Measurements from ENCODE around the gene EPB41L1. TPM values are rescaled to one million over a fixed set of nuclear protein-coding genes. Genes with fewer than 3 reads are reported as not detected.

EPB41L1 gene
- total RNA-seq, 1 donor from 2014 or later, result 16.7 TPM

DNA sequence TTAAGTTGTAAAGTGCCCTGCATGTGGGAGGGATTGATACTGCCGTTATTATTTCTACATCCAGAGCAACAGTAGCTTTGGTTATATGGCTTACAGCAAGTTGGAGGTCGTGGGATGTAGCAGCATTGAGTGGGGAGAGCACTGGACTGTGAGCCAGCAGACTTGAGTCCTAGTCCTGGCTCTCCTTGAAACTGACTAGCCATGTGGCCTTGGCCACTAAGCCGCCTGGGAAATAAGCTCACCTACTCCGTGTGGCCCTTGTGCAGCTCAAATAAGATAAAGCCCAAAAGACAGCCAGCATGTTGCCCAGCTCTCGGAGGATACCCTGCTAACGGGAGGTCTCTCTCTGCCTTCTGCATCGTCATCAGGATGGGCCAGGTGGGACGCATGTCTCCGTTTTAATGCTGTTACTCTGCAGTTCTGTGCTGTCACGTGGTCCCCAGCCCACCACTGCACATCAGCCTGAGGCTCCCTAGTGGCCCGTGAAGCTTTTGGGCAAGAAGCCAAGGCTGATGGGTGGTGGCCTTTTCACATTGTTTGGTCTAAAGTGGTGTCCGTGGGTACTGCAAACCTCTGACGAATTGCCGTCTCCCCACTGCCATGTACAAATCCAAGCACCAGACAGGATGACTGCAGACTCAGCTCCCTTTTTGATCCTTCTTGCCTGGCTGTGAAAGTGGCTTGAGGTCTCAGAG lies 7.9 kb downstream of the EPB41L1 start:
- Histone ChIP-seq H3K9me3 (no peaks in the 10 kb centered on the region), H3K27ac (no peak overlapping the region), H3K27me3 (no peaks in the 10 kb centered on the region), H3K4me3 (no peak overlapping the region), H3K36me3 (no peaks in the 10 kb centered on the region), H3K4me1 (peaks cover 0 to 5% of the 10 kb centered on the region in 2 donors)
- no peak for DNase-seq (ENCODE audit: low spot score in 2 of 2)
- TF ChIP-seq, protein P1, sequence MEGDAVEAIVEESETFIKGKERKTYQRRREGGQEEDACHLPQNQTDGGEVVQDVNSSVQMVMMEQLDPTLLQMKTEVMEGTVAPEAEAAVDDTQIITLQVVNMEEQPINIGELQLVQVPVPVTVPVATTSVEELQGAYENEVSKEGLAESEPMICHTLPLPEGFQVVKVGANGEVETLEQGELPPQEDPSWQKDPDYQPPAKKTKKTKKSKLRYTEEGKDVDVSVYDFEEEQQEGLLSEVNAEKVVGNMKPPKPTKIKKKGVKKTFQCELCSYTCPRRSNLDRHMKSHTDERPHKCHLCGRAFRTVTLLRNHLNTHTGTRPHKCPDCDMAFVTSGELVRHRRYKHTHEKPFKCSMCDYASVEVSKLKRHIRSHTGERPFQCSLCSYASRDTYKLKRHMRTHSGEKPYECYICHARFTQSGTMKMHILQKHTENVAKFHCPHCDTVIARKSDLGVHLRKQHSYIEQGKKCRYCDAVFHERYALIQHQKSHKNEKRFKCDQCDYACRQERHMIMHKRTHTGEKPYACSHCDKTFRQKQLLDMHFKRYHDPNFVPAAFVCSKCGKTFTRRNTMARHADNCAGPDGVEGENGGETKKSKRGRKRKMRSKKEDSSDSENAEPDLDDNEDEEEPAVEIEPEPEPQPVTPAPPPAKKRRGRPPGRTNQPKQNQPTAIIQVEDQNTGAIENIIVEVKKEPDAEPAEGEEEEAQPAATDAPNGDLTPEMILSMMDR (IDR thresholded peaks at IDR 0.05), result no peak
- intact Hi-C loops (cut with DNase I), result no loop called here

DNA sequence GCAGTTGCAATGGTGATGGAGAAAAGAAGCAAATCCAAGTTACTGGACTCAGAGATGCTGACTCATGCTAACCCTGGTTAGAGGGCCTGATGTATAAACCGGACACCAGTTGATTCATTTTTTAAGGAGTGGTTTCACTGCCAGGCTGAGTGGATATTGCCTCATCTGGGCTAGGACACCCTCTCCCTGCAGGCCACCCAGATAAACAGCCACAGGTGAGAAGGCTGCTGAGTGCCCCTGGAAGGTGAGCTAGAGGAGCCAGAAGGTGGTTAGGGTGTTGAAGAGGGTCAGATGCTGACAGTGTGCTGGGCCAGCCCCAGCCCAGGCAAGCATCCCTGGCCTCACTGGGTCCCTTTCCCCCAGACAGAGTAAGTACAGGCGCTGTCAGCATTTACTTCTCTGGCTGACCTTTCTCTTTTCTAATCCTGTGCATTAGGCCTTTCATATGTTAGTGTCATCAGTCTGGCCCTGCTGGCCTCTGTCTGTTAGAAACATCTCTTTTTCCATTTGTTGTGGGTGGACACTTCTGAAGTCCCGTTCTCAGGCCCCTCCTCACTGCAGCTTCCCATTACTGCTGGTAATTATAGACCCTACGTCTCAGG lies 13.5 kb downstream of the EPB41L1 start:
- no peaks in the 10 kb centered on the region for H3K27me3 ChIP-seq
- no peaks in the 10 kb centered on the region for H3K9me3 ChIP-seq
- intact Hi-C loops (cut with DNase I), result no loop called here
- no peak for DNase-seq (ENCODE audit: low spot score in 2 of 2)
- no peak overlapping the region for H3K27ac ChIP-seq
- H3K36me3 ChIP-seq, result no peaks in the 10 kb centered on the region
- no peaks in the 10 kb centered on the region for H3K4me1 ChIP-seq
- no peak overlapping the region for H3K4me3 ChIP-seq
- TF ChIP-seq, protein P1 (IDR thresholded peaks at IDR 0.05), result no peak

DNA sequence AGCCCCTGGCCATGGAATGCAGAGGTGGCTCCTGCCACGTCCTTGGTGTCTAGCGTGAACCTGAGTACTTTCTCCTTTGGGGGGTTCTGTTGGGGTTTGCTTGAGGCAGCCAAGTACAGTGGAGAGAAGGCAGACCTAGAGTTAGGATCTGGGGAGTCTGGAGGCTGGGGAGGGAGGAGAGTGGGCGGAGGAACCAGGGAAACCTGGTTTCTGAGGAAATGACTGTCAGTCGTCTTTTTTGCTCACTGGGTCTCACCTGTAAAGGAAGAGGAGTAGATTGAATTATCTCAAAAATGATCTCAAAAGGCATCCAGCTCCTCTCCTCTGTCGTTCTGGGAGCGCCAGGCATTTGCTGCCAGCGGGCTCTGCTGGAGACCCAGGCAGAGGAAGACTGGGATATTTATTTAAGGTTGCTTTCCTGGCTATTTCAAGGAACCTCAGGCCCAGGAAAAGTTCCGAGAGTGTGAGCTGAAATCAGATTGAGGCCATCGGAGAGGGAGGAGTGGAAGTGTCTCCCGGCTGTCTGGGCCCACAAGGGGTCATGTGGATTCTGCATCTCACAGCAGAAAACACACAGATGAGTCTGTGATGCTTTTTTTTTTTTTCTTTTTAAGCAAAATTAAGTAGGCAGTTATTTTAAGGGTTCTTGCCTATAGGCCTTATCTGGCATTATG lies 16.1 kb downstream of the EPB41L1 start:
- Histone ChIP-seq H3K36me3 (peaks cover 7 to 9% of the 10 kb centered on the region in 2 donors), H3K4me3 (no peak overlapping the region), H3K27me3 (no peaks in the 10 kb centered on the region), H3K9me3 (no peaks in the 10 kb centered on the region), H3K27ac (no peak overlapping the region), H3K4me1 (no peaks in the 10 kb centered on the region)
- intact Hi-C loops (cut with DNase I), result no loop called here
- TF ChIP-seq, protein P1 (IDR thresholded peaks at IDR 0.05), result no peak
- no peak for DNase-seq (ENCODE audit: low spot score in 2 of 2)

DNA sequence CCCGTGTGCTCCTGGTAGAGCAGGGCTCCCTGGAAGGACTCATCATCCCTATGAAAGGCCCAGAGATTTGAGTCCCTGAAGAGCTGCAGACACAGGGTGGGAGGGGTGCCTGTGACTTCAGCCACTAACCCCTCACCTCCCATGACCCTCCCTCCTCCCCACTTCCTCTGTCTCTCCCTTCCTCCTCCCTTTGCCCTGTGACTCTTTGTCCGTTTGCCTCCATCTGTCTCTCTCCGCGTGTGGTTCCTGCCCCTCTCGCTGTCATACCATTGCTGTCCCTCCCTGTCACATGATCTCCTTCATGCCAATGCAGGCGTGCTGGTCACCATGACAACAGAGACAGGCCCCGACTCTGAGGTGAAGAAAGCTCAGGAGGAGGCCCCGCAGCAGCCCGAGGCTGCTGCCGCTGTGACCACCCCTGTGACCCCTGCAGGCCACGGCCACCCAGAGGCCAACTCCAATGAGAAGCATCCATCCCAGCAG lies 19.0 kb downstream of the EPB41L1 start:
- no peak overlapping the region for H3K4me3 ChIP-seq
- TF ChIP-seq, protein P1 (IDR thresholded peaks at IDR 0.05), result no peak
- intact Hi-C loops (cut with DNase I), result no loop called here
- H3K9me3 ChIP-seq, result no peaks in the 10 kb centered on the region
- peaks cover 7 to 16% of the 10 kb centered on the region in 2 donors for H3K36me3 ChIP-seq
- H3K27me3 ChIP-seq, result no peaks in the 10 kb centered on the region
- no peak for DNase-seq (ENCODE audit: low spot score in 2 of 2)
- no peaks in the 10 kb centered on the region for H3K4me1 ChIP-seq
- H3K27ac ChIP-seq, result no peak overlapping the region

DNA sequence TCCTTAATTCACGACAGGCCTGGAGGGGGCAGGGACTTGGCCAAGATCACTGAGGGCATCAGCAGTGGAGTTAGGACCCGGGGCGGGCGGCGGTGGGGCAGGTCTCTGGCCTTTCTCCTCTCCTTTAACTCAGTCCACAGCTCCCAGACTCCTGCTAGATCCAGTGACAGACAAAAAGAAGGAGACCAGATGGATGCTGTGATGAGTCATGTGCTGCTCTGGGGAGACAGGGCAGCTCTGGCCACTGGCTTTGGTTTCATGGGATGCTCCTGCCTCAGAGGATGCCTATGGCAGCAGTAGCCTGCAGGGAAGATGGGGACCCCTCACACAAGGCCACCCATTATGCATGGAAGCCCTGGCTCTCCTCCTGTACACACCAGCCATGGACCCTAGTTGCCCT lies 20.5 kb downstream of the EPB41L1 start:
- intact Hi-C loops (cut with DNase I), result no loop called here
- H3K27me3 ChIP-seq, result no peaks in the 10 kb centered on the region
- peaks cover 7 to 16% of the 10 kb centered on the region in 2 donors for H3K36me3 ChIP-seq
- no peaks in the 10 kb centered on the region for H3K9me3 ChIP-seq
- no peaks in the 10 kb centered on the region for H3K4me1 ChIP-seq
- DNase-seq (ENCODE audit: low spot score in 2 of 2), result no peak
- TF ChIP-seq, protein P1 (IDR thresholded peaks at IDR 0.05), result no peak
- H3K27ac ChIP-seq, result no peak overlapping the region
- no peak overlapping the region for H3K4me3 ChIP-seq

Data from ascending aorta (tissue), 2 donors.